Vagina (tissue), 2 donors: Measurements from ENCODE around the gene SLC22A4. TPM values are rescaled to one million over a fixed set of nuclear protein-coding genes. Genes with fewer than 3 reads are reported as not detected.

Experiments
- DNase-seq, 2 donors: peaks; one replicate each; pipeline ENCODE4 v3.0.0-alpha.2; 2017; ENCODE audit errors: extremely low spot score in 2 of 2
- H3K27ac ChIP-seq: fragments of 200-600 bp; sonication (generic); one replicate; pipeline ENCODE4 v1.5.1; 2019
- H3K27me3 ChIP-seq: fragments of 200-600 bp; sonication (generic); one replicate; pipeline ENCODE4 v1.5.1; 2019
- H3K36me3 ChIP-seq, 2 donors: fragments of 200-600 bp; sonication (generic); one replicate each; pipeline ENCODE4 v1.5.1; 2017 to 2019
- H3K4me1 ChIP-seq: fragments of 200-600 bp; sonication (generic); one replicate; pipeline ENCODE4 v1.5.1; 2019
- H3K4me3 ChIP-seq, 2 donors: fragments of 200-600 bp; sonication (generic); 1 replicate in 1 of 2; 2 replicates in 1 of 2; pipeline ENCODE4 v1.5.1; 2016 to 2019
- H3K9me3 ChIP-seq: fragments of 200-600 bp; sonication (generic); one replicate; pipeline ENCODE4 v1.5.1; 2019
- POLR2A ChIP-seq, 2 donors: fragments of 450-650 bp; IDR thresholded peaks; one replicate each; pipeline ENCODE4 v1.6.1; 2017; ENCODE audit warnings: antibody characterized with exemption in 2 of 2, mild to moderate bottlenecking in 2 of 2, moderate library complexity in 2 of 2
- POLR2AphosphoS5 ChIP-seq, 2 donors: sonication (generic); formaldehyde crosslinking; IDR thresholded peaks; one replicate each; pipeline ENCODE4 v1.9.0; 2017; ENCODE audit warnings: antibody characterized with exemption in 2 of 2, mild to moderate bottlenecking in 2 of 2, low read depth in 1 of 2; ENCODE audit not compliant: insufficient read depth in 1 of 2
- intact Hi-C: fragments of 100-400 bp; cut with DNase I; formaldehyde crosslinking; loops from one replicate; pipeline ENCODE4 v1.15.1; 2023
- microRNA-seq: library from miRNA; unstranded; fragments of <30 nt; microRNA quantifications from one replicate; pipeline ENCODE4, GENCODE V29; 2017; ENCODE audit warnings: borderline number of aligned reads, borderline replicate concordance
- small RNA-seq: library from RNA; depleted of rRNA; stranded (forward); fragments of <200 nt; gene quantifications from one replicate; pipeline ENCODE3, GENCODE V24; 2016
- total RNA-seq: library from RNA; depleted of rRNA; stranded (reverse); fragments of >200 nt; gene quantifications from one replicate; pipeline ENCODE4 v1.2.3, GENCODE V29; 2016
- TF ChIP-seq, protein P1 (sequence below), 3 experiments: fragments of 450-650 bp in 2 of 3; fragments of 200-600 bp in 1 of 3; sonication (generic) in 1 of 3; IDR thresholded peaks; one replicate each; pipeline ENCODE4 v1.5.1; 2017 to 2019; ENCODE audit warnings: antibody characterized with exemption in 3 of 3, mild to moderate bottlenecking in 2 of 3, moderate library complexity in 2 of 3

Gene SLC22A4
- total RNA-seq, 1 donor from 2014 or later, result 1.7 TPM

DNA sequence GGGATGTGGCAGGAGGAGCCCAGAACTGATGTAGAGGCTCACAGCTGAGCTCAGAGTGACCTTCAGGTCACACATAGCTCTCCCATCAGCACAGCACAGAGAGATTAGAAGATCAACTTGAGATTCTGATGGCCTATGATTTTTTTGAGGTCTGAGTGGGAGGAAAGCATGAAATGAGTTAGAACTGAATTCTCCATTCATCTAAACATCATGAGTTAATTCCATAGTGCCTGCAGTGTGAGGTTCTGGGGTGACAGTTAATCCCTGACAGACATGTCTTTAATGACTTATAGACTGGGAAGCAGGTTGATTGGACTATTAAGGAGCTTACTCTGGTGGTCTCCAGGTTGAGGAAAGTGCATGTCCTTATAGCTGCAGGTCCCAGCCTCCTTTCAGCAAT lies 97.7 kb downstream of the SLC22A4 start:
- Histone ChIP-seq H3K36me3 (peaks cover 0 to 11% of the 10 kb centered on the region in 2 donors), H3K4me3 (no peak overlapping the region), H3K27me3 (no peaks in the 10 kb centered on the region), H3K27ac (peak overlapping the region; percentile 15), H3K4me1 (peaks cover 56% of the 10 kb centered on the region), H3K9me3 (no peaks in the 10 kb centered on the region)
- TF ChIP-seq, protein P1, sequence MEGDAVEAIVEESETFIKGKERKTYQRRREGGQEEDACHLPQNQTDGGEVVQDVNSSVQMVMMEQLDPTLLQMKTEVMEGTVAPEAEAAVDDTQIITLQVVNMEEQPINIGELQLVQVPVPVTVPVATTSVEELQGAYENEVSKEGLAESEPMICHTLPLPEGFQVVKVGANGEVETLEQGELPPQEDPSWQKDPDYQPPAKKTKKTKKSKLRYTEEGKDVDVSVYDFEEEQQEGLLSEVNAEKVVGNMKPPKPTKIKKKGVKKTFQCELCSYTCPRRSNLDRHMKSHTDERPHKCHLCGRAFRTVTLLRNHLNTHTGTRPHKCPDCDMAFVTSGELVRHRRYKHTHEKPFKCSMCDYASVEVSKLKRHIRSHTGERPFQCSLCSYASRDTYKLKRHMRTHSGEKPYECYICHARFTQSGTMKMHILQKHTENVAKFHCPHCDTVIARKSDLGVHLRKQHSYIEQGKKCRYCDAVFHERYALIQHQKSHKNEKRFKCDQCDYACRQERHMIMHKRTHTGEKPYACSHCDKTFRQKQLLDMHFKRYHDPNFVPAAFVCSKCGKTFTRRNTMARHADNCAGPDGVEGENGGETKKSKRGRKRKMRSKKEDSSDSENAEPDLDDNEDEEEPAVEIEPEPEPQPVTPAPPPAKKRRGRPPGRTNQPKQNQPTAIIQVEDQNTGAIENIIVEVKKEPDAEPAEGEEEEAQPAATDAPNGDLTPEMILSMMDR (IDR thresholded peaks at IDR 0.05), result no peak
- no peak for TF ChIP-seq POLR2A (IDR thresholded peaks at IDR 0.05)
- TF ChIP-seq POLR2AphosphoS5 (IDR thresholded peaks at IDR 0.05; ENCODE audit: insufficient read depth in 1 of 2, low read depth in 1 of 2), result no peak
- intact Hi-C loops, result no loop called here
- no peak for DNase-seq

DNA sequence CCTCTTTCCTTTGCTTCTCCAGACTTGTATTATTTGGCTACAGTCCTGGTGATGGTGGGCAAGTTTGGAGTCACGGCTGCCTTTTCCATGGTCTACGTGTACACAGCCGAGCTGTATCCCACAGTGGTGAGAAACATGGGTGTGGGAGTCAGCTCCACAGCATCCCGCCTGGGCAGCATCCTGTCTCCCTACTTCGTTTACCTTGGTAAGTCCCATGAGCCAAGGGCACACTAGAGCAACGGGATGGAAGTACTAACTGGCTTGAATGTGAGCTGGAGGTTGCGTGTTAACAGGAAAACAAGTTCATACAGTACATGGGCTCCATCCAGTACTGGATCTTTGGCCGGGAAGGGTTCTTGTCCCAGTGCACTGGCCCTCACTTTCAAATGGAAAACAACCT lies 98.2 kb downstream of the SLC22A4 start:
- TF ChIP-seq, protein P1 (IDR thresholded peaks at IDR 0.05), result no peak
- TF ChIP-seq POLR2AphosphoS5 (IDR thresholded peaks at IDR 0.05; ENCODE audit: insufficient read depth in 1 of 2, low read depth in 1 of 2) (no peak), POLR2A (IDR thresholded peaks at IDR 0.05) (no peak)
- intact Hi-C loops, result no loop called here
- H3K36me3 ChIP-seq, result peaks cover 0 to 11% of the 10 kb centered on the region in 2 donors
- H3K9me3 ChIP-seq, result no peaks in the 10 kb centered on the region
- H3K4me3 ChIP-seq, result no peak overlapping the region
- H3K4me1 ChIP-seq, result peaks cover 53% of the 10 kb centered on the region
- peak in 1 of 2 donors; percentile 84 for DNase-seq
- H3K27ac ChIP-seq, result no peak overlapping the region
- no peaks in the 10 kb centered on the region for H3K27me3 ChIP-seq

DNA sequence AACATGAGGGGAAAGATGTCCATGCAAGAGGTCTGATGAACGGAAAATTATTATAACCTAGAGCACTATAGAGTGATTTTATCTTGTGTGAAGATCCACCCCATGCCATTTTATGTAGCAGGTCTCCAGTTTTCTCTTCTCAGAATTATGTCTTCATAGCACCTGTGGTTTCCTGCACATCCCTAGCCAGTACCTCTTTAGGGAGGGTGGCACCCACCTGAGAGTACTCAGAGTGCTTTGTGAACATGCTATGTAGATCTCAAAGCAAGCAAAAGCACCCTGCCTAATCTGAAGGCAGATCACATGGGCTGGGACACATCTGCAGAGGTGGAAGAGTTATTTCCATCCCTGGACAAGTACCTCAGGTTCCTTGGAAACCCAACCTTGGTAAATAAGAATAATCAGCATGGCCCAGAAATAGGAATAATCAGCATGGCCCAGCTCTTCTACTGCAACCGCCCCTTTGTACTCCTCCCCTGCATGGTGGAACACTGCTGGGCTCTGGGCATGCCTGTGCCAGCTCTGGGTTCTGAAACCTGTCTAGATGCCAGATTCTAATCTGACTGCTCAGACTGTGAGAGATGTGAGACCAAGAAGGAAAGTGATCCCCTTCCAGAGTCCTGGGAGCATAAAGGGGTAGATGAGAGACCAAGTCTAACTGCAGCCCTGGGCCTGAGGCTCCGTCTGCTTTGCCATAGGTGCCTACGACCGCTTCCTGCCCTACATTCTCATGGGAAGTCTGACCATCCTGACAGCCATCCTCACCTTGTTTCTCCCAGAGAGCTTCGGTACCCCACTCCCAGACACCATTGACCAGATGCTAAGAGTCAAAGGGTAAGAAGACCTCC lies 99.0 kb downstream of the SLC22A4 start:
- Histone ChIP-seq H3K9me3 (no peaks in the 10 kb centered on the region), H3K4me3 (no peak overlapping the region), H3K27ac (no peak overlapping the region), H3K27me3 (no peaks in the 10 kb centered on the region), H3K36me3 (peaks cover 0 to 11% of the 10 kb centered on the region in 2 donors), H3K4me1 (peaks cover 45% of the 10 kb centered on the region)
- DNase-seq, result peak in 1 of 2 donors; percentile 78
- intact Hi-C loops, result no loop called here
- TF ChIP-seq POLR2AphosphoS5 (IDR thresholded peaks at IDR 0.05; ENCODE audit: insufficient read depth in 1 of 2, low read depth in 1 of 2) (no peak), POLR2A (IDR thresholded peaks at IDR 0.05) (no peak)
- TF ChIP-seq, protein P1 (IDR thresholded peaks at IDR 0.05), result no peak

Small RNAs within 50 kb of the gene (microRNA-seq; reads per million reads assigned to microRNA genes)
- gene MIR3936, result not detected

Small RNAs within 50 kb of the gene (small RNA-seq; reads per million reads assigned to genes)
- not detected for gene MIR3936

Other genes with a start within 250 kb of the SLC22A4 start
- not detected for gene IL3, start 233.7 kb upstream of the SLC22A4 start, total RNA-seq
- gene CSF2, start 220.6 kb upstream of the SLC22A4 start, total RNA-seq, result not detected
- 42.0 TPM for gene P4HA2, start 66.5 kb upstream of the SLC22A4 start, total RNA-seq
- 76.4 TPM for gene PDLIM4, start 36.7 kb upstream of the SLC22A4 start, total RNA-seq
- gene SLC22A5, start 75.3 kb downstream of the SLC22A4 start, total RNA-seq, result 15.2 TPM
- gene IRF1, start 196.4 kb downstream of the SLC22A4 start, total RNA-seq, result 49.8 TPM
- not detected for gene IL5, start 249.1 kb downstream of the SLC22A4 start, total RNA-seq